C4-2B (cell line): ENCODE measurements around the gene TES.
A peak's percentile ranks its signal among the peaks of the same experiment; 100 is the strongest.

Source experiments
- H3K27ac ChIP-seq: fragments of 450-650 bp; 2 replicates; pipeline ENCODE4 v1.5.1; 2017
- CTCF ChIP-seq: fragments of 450-650 bp; conservative IDR thresholded peaks from 2 replicates; pipeline ENCODE4 v1.5.1; 2017; ENCODE audit warnings: mild to moderate bottlenecking
- ZFX ChIP-seq: fragments of 450-650 bp; IDR thresholded peaks from 2 replicates; pipeline ENCODE4 v1.6.1; 2017

TES gene

DNA sequence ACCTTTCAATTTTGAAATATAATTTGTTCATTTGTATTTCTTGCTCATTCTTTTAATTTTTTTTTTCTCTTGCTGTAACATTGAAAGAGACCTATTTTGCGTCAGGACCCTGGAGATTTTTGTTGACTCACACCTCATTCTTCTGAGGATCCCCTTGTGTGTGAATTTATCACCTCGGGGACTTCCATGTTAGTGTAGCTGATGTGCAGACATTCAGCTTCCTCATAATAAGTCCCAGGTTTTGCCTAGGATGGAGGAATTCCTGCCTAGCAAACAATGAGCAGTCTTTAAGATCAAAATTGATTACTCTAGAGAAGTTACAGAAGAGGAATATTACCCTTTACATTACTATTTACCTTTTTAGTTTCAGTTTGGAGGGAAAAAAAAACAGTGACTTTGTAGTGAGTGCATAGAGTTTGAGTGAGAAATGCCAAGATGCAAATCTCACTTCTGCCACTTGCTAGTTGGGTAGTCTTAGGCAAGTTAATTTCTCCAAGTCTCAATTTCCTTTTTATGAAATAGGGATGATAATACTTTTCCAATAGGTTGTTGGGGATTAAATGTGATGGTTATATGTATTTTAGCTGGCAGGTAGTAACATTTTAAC lies 14.3 kb downstream of the TES start:
- TF ChIP-seq ZFX (no peak), CTCF (no peak)
- no peak overlapping the region for H3K27ac ChIP-seq

DNA sequence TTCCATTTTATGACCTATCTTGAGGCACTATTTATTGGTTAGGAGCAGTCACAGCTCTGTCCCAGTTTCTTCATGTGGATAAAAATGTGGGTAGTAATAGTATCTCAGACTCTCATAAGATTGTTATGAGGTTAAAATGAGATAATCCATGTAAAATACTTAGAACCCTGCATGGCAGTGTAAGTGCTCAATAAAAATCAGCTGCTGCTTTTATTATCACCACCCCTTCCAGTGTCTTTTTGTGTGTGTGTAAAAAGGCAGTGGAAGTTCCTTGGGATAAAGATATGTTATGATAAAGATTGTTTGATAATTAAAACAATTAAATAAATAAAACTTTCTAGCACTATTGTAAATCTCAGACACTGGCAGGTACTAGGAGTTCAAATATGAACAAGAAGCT lies 15.5 kb downstream of the TES start:
- H3K27ac ChIP-seq = no peak overlapping the region
- TF ChIP-seq ZFX (no peak), CTCF (no peak)

DNA sequence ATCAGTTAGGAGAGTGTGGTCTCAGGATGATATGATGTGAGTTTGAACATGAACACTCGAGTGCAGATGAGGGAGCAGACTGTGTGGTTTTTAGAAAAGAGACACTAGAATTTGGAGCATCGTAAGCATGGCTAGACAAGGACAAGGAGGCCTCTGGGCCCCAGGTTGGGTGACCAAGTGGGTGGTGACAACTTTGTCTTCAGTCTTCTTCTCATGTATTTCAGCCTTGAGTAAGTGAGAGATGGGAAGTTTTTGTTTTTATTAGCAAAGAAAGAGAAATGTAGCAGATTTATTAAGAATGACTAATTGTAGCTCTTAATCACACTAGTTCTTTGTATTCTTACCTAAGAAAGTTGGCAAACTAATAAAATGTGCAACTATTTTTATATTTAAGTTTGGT lies 16.3 kb downstream of the TES start:
- H3K27ac ChIP-seq = no peak overlapping the region
- TF ChIP-seq CTCF = no peak
- no peak for TF ChIP-seq ZFX

DNA sequence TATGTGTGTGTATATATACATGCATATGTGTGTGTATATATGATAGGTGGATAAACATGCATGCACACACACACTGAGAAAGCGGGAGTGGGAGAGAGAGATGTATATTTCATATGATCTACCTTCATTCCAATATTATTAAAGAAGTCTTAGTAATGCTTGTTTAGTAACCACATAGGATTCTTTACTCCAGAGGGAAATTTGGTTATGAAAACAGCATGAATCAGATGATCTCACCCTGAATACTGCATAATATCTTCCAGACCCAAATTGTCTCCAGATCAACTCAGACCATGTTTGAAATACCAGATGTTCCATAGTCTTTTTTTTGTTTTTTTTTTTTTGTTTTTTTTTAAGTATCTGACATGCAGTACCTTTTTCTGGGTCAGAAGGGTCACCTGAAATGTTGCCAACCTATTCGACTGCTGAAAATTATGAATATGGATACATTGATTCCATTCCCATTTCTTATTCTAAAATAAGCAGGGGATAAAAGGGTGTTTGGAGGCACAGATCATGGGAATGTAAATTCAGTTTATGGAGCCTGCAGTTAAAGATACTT lies 17.4 kb downstream of the TES start:
- no peak overlapping the region for H3K27ac ChIP-seq
- no peak for TF ChIP-seq ZFX
- TF ChIP-seq CTCF = no peak

- no peak overlapping the region for H3K27ac ChIP-seq
- TF ChIP-seq ZFX (no peak), CTCF (no peak)
These were observed 17.9 kb downstream of the TES start for GRCh38 chr7:116228241-116228640.

GRCh38 chr7:116229366-116229765 lies 19.0 kb downstream of the TES start:
- no peak overlapping the region for H3K27ac ChIP-seq
- TF ChIP-seq CTCF = no peak
- TF ChIP-seq ZFX = no peak

GRCh38 chr7:116230191-116231005 lies 20.1 kb downstream of the TES start:
- H3K27ac ChIP-seq = peak overlapping the region; percentile 70
- no peak for TF ChIP-seq ZFX
- no peak for TF ChIP-seq CTCF
